GM19023 (cell line): Measurements from ENCODE around the gene RASSF3.
"Not testable (repeated sequence)": the region's sequence is repeated elsewhere in the genome, so short reads cannot be mapped to it uniquely, and the experiment has no call there.

ENCODE experiments used
- ATAC-seq: cut with Tn5 transposase; IDR thresholded peaks from one replicate; pipeline ENCODE4 v1.9.1; 2021; ENCODE audit warnings: mild to moderate bottlenecking, moderate library complexity; ENCODE audit not compliant: unreplicated experiment

The RASSF3 gene

GRCh38 chr12:64595863-64596793 lies 14.2 kb upstream of the RASSF3 start:
- no peak for ATAC-seq

DNA sequence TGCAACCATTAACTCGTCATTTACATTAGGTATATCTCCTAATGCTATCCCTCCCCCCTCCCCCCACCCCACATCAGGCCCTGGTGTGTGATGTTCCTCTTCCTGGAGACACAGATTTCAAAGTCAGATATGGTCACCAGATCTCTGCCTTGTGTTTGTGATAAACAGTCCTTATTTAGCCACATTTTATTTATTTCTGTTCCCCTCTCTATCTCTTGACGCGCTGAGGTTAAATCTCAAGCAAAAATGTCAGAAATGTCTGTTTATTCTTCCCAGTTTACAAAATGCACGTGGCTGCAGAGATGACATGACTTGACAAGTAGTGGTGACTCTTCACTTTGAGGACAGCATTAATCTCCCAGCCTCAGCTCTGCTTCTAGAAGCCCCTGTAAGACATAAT lies 11.5 kb upstream of the RASSF3 start:
- ATAC-seq = no peak

DNA sequence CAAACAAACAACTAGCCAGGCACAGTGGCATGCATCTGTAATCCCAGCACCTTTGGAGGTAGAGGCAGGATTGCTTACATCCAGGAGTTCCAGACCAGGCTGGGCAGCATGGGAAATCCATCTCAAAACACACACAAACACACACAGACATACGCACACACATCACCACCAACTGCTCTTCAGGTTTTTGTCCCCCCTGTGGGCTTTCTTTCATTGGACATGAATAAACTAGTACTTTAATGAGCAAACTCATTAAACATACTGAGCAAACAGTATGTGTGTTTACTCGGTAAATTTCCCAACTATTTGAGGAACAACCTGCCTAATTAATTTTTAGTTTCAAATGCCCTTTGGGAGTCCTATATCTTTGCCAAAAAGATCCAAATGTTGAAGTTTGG lies 10.1 kb upstream of the RASSF3 start:
- ATAC-seq = no peak

GRCh38 chr12:64603183-64603841 lies 7.0 kb upstream of the RASSF3 start:
- no peak for ATAC-seq

- ATAC-seq = peak; percentile 19
Observed at GRCh38 chr12:64608901-64609535, 1.3 kb upstream of the RASSF3 start.

GRCh38 chr12:64609536-64610078 lies 688 bp upstream of the RASSF3 start:
- no peak for ATAC-seq

DNA sequence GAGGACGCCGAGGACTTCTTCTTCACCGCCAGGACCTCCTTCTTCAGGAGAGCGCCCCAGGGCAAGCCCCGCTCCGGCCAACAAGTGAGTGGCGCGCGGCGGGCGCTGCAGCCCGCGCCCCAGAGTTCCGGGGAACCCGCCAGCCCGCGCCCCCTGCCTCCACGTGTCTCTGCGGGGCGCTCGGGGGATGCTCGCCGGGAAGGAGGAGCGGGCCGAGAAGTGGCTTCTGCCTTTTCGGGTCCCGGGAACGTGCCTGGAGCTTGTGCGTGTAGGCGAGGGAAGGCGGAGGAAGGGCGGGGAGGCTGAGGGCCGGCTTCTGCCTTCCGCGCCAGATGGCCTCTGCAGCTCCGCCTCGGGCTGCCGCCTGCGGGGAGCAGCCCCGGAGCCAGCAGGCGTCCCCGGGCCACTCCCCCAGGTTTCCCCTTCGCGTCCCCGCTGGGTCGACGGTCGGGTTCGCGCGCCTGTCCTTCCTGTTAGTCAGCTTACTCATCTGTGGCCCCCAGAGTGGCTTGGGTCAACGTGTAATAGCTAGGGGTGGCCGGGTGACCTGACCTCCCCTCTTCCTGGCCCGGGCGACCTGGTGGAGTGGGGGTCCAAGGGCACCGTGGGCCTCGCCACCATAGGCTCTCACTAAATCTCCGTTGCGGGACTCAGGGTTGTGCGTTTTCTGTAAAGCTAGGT lies 505 bp downstream of the RASSF3 start:
- peak; percentile 50 for ATAC-seq

GRCh38 chr12:64611341-64612284 lies 1.3 kb downstream of the RASSF3 start:
- ATAC-seq = no peak

DNA sequence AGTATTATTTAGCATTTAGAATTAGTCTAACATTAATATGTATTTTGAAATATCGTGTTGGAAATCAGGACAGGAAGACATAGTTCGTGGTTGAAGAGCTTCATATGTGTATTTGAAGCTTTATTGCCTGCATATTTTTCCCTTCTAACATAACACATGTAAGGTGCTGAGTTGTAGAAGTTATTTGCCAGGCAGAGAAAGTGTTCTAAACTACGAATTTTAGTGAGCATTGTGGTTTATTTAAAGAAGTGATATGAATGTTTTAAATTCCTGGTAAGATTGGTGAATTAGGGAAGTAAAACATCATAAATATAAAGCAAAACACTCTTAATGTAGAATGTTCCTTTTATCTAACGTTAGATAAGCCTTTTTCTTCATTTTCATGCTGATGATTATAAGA lies 2.5 kb downstream of the RASSF3 start:
- ATAC-seq = no peak

GRCh38 chr12:64613775-64614398 lies 3.6 kb downstream of the RASSF3 start:
- ATAC-seq = not testable (repeated sequence)

- no peak for ATAC-seq
Observed at GRCh38 chr12:64616201-64616600, 5.9 kb downstream of the RASSF3 start.

GRCh38 chr12:64618953-64619590 lies 8.8 kb downstream of the RASSF3 start:
- ATAC-seq = peak; percentile 38

- peak; percentile 75 for ATAC-seq
Observed at GRCh38 chr12:64621257-64621942, 11.1 kb downstream of the RASSF3 start.

DNA sequence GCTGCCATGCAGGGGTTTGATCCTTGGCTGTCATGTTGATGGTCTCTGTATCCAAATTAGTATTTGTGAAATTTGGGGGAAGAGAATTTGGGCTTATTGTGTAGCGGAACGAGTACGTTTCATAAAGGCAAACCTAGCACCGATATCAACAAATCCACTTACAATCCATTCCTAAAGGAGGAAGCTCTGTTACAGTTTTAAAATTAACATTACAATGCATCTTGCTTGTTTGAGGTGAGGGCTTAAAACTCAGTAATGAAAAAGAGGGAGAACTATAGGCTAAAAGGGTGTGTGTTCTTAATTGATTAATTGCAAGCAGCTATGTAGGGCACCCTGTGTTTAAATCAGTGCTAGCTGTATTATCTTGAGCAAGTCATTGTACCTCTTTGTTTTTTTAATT lies 13.7 kb downstream of the RASSF3 start:
- ATAC-seq = no peak

DNA sequence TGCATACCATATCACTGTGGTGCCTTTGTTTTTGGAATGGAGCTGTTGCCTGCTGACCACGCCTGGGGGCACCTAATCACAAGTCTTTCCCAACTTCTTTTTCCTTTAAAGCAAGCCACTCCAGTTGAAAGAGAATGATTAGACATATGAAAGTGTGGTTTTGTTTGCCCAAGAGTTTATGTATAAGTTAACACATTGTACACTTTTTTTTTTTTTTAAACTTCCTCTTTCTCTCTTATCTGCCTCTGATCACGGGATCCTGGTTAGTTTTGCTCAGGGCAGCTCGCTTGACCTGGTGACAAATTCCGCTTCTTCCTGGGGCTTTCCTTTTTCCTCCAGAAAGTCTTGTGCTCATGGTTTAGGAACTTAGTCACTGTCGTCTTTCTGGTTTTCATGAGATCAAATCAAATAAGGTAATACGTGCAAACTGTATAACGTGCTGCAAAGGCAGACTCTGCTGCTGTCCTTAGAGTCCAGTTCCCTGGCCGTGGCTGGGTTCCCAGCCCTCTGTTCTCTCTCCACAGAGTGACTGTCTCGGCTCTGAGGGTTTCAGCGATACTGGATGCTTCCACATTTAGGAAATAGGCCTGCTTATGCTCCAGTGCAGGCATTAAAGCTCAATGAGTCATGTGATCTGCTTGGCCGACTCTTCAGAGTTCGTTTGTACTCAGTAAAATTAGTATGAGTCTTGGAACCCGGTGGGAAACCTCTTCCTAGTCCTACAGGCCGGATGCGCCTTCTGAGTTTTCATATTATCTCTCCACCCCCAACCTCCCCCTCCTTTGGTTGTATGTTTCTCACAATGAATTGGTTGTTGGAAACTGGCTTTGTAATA lies 15.2 kb downstream of the RASSF3 start:
- ATAC-seq = peak; percentile 37

DNA sequence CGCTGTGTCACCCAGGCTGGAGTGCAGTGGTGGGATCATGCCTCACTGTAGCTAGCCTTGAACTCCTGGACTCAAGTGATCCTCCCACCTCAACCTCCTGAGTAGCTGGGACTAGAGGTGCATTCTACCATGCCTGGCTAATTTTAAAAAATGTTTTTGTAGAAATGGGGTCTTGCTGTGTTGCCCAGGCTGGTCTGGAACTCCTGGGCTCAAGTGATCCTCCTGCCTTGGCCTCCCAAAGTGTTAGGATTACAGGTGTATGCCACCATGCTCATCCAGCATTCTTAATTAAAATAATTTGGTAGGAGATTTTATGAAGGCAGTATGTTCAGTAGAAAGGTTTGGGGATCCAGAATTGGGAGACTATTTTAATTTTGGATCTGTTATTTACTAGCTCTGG lies 16.3 kb downstream of the RASSF3 start:
- ATAC-seq = not testable (repeated sequence)

- ATAC-seq = no peak
Observed at GRCh38 chr12:64627771-64628170, 17.5 kb downstream of the RASSF3 start.
